ENCODE results near the gene GRAMD1A. TPM values are rescaled to one million over a fixed set of nuclear protein-coding genes. Genes with fewer than 3 reads are reported as not detected.

Gene GRAMD1A
- total and polyA plus RNA-seq, 9 of the 15 experiments (the other 6 are each of a cell fraction or from before 2014, with no cell fraction given) = 1.4 to 63.8 (median 38.5) TPM

DNA sequence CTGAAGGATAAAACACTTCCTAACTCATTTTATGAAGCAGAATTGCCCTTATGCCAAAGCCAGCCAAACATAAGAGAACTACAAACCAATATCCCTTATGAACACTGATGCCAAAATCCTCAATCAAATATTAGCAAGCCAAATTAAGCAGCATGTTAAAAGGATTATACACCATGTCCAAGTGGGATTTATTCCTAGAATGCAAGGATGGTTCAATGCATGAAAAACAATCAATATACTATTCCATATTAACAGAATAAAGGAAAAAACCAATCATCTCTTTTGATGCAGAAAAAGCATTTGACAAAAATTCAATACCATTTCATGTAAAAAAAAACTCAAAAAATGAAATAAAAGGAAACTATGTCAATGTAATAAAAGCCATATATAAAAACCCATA is 47.0 kb upstream of the GRAMD1A start:
- no peak overlapping the region for H3K9ac ChIP-seq (ENCODE audit: insufficient read depth in 1 of 2, low read depth in 2 of 2, low read length in 2 of 2)
- H3K27me3 ChIP-seq (ENCODE audit: control insufficient read depth in 2 of 2, insufficient read depth in 2 of 2, low read length in 2 of 2) = no peaks in the 10 kb centered on the region
- H3K27ac ChIP-seq (ENCODE audit: extremely low read depth, low read depth, low read length) = no peak overlapping the region
- H2AFZ ChIP-seq (ENCODE audit: low read depth, low read length) = no peak overlapping the region
- H3K4me1 ChIP-seq (replicated peaks in 1 of 2; ENCODE audit: control insufficient read depth in 2 of 2, insufficient read depth in 2 of 2, low read length in 2 of 2) = no peaks in the 10 kb centered on the region
- H3K4me3 ChIP-seq = no peak overlapping the region
- ATAC-seq (no peak), DNase-seq (ENCODE audit: extremely low read depth in 1 of 4, low spot score in 3 of 4) (no peak), FAIRE-seq (no peak)
- in situ Hi-C loops (cut with MboI) (no loop called here), intact Hi-C loops (cut with micrococcal nuclease) (no loop called here)
- CTCF ChIA-PET (ENCODE audit: low intra/inter-chr PET ratio) = no interaction called here
- peaks cover 35% of the 10 kb centered on the region for H3K36me3 ChIP-seq (ENCODE audit: control insufficient read depth, insufficient read depth, low read length)
- no peak overlapping the region for H3K4me2 ChIP-seq (ENCODE audit: insufficient read depth, low read length)
- H3K79me2 ChIP-seq (ENCODE audit: control insufficient read depth, insufficient read depth, low read length) = peaks cover 7% of the 10 kb centered on the region; the same call in 2 of the 3 replicates
- POLR2A ChIA-PET = no interaction called here
- no TSS peak for BruUV-seq (replicated peaks)
- no peaks in the 10 kb centered on the region for H4K20me1 ChIP-seq (replicated peaks; ENCODE audit: control insufficient read depth, insufficient read depth, low read length)
- H3K9me1 ChIP-seq (ENCODE audit: control insufficient read depth, insufficient read depth, low read length) = no peaks in the 10 kb centered on the region
- H3K9me3 ChIP-seq (replicated peaks; ENCODE audit: control insufficient read depth, insufficient read depth, low read depth, low read length) = peaks cover 31% of the 10 kb centered on the region
- TF ChIP-seq NCOA1 (IDR thresholded peaks at IDR 0.05; ENCODE audit: low read depth) (no peak), TRIM24 (IDR thresholded peaks at IDR 0.05) (peak in 1 of 2 experiments; percentile 27; a peak in 1 of 4 replicates), MIER1 (IDR thresholded peaks at IDR 0.05; ENCODE audit: low read depth) (no peak), PHB2 (IDR thresholded peaks at IDR 0.05; ENCODE audit: low read depth) (no peak), CHD4 (IDR thresholded peaks at IDR 0.05; ENCODE audit: insufficient read depth, insufficient replicate concordance, low read depth, low read length, poor library complexity, severe bottlenecking) (no peak), SUPT5H (IDR thresholded peaks at IDR 0.05) (no peak), PPARD (CRISPR knock-in tag; IDR thresholded peaks at IDR 0.05) (no peak), ZNF311 (CRISPR knock-in tag; IDR thresholded peaks at IDR 0.05) (no peak), XRCC3 (IDR thresholded peaks at IDR 0.05) (no peak), TCF7L2 (IDR thresholded peaks at IDR 0.05; ENCODE audit: low read depth, low read length) (no peak), EP400 (IDR thresholded peaks at IDR 0.05) (no peak), ZNF445 (CRISPR knock-in tag; IDR thresholded peaks at IDR 0.05; ENCODE audit: low read depth) (peak; percentile 77; the same call in 1 of the 2 replicates), PTBP1 (IDR thresholded peaks at IDR 0.05; ENCODE audit: low read depth, low read length) (no peak), KLF1 (tag; IDR thresholded peaks at IDR 0.05) (no peak), ZNF324 (CRISPR knock-in tag; IDR thresholded peaks at IDR 0.05) (peak; percentile 98), NCOA2 (IDR thresholded peaks at IDR 0.05; ENCODE audit: partially characterized antibody in 2 of 2) (no peak), CBX3 (IDR thresholded peaks at IDR 0.05; ENCODE audit: borderline replicate concordance in 1 of 2, low read length in 2 of 2) (peak in 1 of 2 experiments; percentile 73; a peak in 1 of 3 replicates), SRSF9 (IDR thresholded peaks at IDR 0.05; ENCODE audit: borderline replicate concordance, low read depth, low read length) (no peak)
- TF ChIP-seq, protein P1, sequence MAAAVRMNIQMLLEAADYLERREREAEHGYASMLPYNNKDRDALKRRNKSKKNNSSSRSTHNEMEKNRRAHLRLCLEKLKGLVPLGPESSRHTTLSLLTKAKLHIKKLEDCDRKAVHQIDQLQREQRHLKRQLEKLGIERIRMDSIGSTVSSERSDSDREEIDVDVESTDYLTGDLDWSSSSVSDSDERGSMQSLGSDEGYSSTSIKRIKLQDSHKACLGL (CRISPR knock-in tag; IDR thresholded peaks at IDR 0.05; ENCODE audit: borderline replicate concordance, poor library complexity, severe bottlenecking) = no peak
- TF ChIP-seq, protein P2, sequence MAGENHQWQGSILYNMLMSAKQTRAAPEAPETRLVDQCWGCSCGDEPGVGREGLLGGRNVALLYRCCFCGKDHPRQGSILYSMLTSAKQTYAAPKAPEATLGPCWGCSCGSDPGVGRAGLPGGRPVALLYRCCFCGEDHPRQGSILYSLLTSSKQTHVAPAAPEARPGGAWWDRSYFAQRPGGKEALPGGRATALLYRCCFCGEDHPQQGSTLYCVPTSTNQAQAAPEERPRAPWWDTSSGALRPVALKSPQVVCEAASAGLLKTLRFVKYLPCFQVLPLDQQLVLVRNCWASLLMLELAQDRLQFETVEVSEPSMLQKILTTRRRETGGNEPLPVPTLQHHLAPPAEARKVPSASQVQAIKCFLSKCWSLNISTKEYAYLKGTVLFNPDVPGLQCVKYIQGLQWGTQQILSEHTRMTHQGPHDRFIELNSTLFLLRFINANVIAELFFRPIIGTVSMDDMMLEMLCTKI (IDR thresholded peaks at IDR 0.05; ENCODE audit: partially characterized antibody) = no peak
- TF ChIP-seq, protein P3, sequence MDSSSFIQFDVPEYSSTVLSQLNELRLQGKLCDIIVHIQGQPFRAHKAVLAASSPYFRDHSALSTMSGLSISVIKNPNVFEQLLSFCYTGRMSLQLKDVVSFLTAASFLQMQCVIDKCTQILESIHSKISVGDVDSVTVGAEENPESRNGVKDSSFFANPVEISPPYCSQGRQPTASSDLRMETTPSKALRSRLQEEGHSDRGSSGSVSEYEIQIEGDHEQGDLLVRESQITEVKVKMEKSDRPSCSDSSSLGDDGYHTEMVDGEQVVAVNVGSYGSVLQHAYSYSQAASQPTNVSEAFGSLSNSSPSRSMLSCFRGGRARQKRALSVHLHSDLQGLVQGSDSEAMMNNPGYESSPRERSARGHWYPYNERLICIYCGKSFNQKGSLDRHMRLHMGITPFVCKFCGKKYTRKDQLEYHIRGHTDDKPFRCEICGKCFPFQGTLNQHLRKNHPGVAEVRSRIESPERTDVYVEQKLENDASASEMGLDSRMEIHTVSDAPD (CRISPR knock-in tag; IDR thresholded peaks at IDR 0.05) = no peak
- TF ChIP-seq, protein P4, sequence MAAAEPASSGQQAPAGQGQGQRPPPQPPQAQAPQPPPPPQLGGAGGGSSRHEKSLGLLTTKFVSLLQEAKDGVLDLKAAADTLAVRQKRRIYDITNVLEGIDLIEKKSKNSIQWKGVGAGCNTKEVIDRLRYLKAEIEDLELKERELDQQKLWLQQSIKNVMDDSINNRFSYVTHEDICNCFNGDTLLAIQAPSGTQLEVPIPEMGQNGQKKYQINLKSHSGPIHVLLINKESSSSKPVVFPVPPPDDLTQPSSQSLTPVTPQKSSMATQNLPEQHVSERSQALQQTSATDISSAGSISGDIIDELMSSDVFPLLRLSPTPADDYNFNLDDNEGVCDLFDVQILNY (CRISPR knock-in tag; IDR thresholded peaks at IDR 0.05) = no peak
